ENCODE data around the gene RAB18.
A peak's percentile ranks its signal among the peaks of the same experiment; 100 is the strongest.
"Not testable (repeated sequence)": the region's sequence is repeated elsewhere in the genome, so short reads cannot be mapped to it uniquely, and the experiment has no call there.

RAB18 gene

GRCh38 chr10:27505537-27505936 is 1.4 kb downstream of the RAB18 start:
- not testable (repeated sequence) for DNase-seq

DNA sequence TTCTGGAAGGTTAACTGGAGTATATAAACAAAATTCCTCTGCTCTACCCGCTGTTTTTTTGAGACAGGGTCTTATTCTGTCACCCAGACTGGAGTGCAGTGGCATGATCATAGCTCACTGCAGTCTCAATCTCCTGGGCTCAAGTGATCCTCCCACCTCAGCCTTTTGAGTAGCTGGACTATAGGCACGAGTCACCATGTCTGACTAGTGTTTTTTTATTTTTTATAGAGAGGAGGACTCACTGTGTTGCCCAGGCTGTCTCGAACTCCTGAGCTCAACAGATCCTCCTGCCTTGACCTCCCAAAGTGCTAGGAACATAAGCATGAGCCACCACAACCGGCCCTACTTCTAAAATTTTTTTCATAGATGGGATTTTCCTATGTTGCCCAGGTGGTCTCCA is 2.2 kb downstream of the RAB18 start:
- peak in 1 of 2 donors; percentile 24 for DNase-seq

DNA sequence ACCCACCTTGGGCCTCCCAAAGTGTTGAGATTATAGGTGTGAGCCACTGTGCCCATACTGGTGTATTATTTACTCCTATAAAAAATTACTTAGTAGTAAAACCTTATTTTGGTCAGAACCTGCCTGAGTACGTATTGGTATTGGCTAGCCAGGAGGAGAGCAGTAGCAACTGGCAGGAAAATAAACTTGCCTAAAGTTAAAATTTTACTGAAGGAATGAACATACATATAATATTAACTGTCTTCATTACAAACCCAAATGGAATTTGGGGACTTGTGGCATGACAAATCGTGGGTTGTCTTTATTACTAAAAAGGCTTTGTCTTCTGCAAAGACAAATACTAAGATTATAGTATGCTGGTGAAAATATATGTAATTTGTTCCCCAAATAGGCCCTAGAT is 8.4 kb downstream of the RAB18 start:
- no peak for DNase-seq

GRCh38 chr10:27513451-27514191 is 9.5 kb downstream of the RAB18 start:
- no peak for DNase-seq

DNA sequence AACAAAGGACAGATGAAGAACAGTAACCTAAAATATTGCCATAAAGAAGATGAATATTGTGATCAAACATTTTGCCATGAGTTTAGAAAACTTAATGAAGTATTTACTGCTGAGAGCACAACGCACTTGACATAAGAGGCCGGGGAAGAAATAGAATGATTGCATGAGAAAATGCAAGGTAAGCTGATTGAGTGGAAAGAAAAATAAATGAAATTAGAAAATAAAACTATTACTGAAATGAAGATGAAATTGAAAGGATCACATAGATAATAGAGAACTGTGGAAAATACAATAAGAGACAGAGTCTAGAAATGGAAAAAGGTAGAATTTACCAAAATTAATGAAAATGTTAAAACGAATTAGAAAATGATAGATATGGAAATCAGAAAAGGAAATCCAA is 10.1 kb downstream of the RAB18 start:
- DNase-seq = no peak

DNA sequence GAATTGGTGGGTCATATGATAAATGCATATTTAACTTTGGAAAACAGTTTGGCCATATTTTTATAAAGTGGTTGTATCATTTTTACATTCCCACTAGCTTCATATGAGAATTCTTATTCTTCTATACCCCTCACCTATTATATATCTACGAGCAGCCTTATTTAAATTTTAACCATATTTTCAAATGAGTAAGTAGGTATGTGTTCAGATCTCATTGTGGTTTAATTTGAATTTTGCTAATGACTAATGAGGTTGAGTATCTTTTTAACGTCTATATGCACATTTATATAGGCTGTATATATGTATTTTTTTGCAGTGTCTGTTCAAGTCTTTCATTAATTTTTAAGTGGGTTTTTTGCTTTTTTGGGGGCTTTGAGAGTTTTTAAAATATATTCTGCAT is 14.2 kb downstream of the RAB18 start:
- no peak for DNase-seq

- DNase-seq = peak; percentile 61 to 67
Observed at GRCh38 chr10:27525819-27526218, 21.7 kb downstream of the RAB18 start.

- no peak for DNase-seq
Observed at GRCh38 chr10:27526242-27526641, 22.1 kb downstream of the RAB18 start.

DNA sequence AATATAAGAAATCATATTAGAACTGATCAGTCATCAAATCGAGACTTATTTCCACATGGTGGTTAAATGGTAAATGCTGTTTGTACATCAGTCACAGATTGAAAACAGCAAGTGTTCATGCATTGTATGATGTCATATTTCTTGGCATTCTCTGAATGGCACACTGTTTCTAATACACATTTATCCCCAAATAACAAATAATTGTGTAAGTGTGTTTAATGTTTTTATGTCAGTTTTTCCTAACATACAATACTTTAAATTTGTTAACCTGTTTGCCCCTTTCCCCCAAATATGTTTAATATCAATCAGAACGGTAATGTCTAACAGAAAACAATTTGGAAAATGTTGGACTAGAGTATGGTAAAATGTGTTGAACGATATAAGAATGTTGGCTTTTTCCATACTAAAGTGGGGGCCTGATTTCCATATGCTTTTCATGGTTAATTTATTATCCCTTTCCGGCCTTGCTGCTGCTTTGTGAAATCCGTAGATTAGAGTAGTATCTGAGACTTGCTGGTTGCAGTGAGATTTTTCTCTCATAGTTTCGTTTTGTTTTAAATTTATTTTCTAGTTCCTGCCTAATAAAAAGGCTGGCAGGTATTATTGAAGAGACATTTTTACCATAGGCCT is 23.7 kb downstream of the RAB18 start:
- DNase-seq = no peak

GRCh38 chr10:27529010-27529783 is 25.1 kb downstream of the RAB18 start:
- DNase-seq = peak in 1 of 2 donors; percentile 9

DNA sequence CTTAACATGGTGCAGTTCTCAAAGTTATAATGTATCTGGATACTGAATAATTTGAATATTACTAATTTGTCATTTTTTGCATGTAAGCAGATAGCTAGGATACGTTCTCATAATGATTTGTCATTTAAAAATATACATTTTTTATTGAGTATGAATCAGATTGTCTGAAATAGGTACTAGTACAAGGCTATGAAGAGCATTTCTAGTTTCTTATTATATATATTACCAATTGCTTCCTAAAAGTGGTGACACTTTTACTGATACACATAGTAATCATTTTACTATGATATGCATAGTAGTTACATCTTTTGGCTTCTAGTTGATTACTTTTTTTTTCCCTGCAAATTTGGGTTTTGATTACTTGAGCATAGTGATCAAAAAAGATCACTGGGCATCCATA is 26.4 kb downstream of the RAB18 start:
- no peak for DNase-seq

DNA sequence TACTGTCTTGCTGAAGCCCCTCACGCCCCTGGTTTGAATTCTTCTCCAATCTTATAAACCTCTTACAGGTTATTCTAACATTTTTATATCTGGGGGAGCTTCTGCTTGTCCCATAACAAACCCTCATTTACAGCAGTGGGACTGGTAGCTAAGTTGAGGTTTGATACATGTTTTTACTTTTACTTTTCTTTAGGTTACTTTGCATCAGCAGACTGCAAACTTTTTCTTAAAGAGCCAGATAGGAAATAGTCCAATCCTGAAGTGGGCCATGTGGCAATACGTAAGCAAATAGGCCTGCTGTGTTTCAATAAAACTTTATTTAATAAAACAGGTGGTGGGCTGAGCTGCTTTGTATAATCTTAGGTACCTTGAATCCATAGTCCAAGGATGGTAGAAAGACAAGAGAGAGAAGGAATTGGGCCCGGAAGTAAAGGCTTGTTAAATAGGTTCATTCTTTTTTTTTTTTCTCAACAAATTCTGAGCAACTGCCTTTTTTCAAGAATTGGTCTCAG is 27.3 kb downstream of the RAB18 start:
- no peak for DNase-seq

- DNase-seq = no peak
Observed at GRCh38 chr10:27534161-27534700, 30.1 kb downstream of the RAB18 start.

GRCh38 chr10:27535317-27535716 is 31.2 kb downstream of the RAB18 start:
- DNase-seq = no peak

DNA sequence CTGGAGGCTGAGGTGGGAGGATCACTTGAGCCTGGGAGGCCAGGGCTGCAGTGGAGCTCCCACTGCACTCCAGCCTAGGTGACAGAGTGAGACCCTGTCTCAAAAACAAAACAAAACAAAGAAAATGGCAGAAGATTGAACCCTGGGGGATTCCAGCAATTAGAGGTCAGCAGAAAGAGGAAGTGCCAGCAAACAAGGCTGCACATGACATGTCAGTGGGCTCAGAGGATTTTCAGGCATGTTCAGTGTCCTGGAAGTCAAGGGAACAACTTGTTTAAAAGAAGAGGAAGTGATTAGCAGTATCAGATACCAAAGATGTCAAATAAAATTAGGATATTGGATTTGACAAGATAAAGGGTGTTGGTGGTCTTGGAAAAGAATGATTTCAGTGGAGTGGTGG is 32.3 kb downstream of the RAB18 start:
- peak; percentile 45 to 59 for DNase-seq

DNA sequence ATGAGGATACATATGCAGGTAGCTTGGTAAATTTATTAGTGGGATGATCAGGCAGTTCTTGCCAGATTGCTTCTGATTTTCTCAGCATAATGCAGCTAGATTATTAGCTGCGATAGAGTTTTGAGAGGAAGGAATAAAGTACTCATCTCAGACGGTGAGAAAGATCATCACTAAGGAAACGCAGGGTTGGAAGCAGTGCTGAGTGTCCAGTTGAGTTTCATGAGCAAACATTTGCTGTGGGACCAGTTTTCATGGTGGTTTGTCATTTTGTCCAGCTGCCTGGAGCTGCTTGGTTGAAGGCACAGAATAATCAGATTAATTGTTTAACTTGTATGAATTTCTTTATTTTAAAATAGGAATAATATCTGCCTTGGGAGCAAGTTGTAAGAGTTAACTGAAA is 33.1 kb downstream of the RAB18 start:
- DNase-seq = no peak

DNA sequence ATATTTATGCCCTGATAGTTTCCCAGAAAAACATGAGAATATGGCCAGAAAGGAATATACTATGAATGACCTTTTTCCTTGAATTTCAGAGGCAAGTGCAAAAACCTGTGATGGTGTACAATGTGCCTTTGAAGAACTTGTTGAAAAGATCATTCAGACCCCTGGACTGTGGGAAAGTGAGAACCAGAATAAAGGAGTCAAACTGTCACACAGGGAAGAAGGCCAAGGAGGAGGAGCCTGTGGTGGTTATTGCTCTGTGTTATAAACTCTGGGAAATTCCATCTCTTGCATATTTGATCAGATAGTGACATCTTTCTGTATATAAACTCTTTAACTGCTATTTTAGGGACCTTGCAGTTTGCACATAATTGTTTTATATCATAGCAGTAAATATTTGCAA is 33.7 kb downstream of the RAB18 start:
- DNase-seq = peak in 1 of 2 donors; percentile 16

GRCh38 chr10:27540672-27541071 is 36.6 kb downstream of the RAB18 start:
- DNase-seq = no peak

- DNase-seq = no peak
Observed at GRCh38 chr10:27541796-27542729, 38.0 kb downstream of the RAB18 start.

DNA sequence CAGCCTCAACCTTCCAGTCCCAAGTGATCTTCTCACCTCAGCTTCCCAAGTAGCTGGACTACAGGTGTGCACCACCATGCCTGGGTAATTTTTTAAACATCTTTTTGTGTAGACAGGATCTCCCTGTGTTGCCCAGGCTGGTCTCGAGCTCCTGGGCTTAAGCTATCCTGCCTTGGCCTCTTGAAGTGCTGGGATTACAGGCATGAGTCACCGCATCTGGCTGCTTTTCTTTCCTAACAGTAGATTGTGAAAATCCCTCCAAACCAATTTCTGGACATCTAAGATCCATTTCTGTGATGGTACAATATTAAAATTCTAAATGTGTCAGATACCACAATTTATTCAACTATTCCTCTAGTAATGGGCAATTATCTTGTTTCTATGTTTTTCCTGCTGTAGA is 38.7 kb downstream of the RAB18 start:
- no peak for DNase-seq

DNA sequence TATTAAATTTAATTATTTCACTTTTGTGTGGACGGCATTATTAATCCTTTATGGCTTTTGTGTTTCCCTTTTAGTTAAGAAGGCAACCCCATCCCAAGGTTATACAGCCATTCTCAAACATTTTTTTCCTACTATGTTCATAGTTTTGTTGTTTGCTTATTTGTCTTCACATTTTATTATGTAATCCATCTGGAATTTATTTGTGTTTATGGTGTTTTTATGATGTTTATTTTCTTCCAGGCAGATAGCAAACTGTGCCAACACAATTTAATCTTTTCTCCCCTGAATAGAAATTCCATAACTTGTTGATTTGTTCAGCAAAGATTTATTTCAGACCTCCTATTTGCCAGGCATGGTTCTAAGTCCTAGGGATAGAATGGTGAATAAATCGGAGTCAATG is 42.9 kb downstream of the RAB18 start:
- DNase-seq = no peak

GRCh38 chr10:27547482-27547881 is 43.4 kb downstream of the RAB18 start:
- no peak for DNase-seq

Data from inflammatory macrophage treated with lipopolysaccharide for 1 hour (primary cell).